NOMO-1 (cell line): ENCODE data around the gene PDS5B.

ENCODE experiments used
- DNase-seq, 2 experiments: peaks; one replicate each; lab custom pipeline; 2025; ENCODE audit not compliant: unreplicated experiment in 2 of 2; lab: John Stamatoyannopoulos, UW

PDS5B gene

DNA sequence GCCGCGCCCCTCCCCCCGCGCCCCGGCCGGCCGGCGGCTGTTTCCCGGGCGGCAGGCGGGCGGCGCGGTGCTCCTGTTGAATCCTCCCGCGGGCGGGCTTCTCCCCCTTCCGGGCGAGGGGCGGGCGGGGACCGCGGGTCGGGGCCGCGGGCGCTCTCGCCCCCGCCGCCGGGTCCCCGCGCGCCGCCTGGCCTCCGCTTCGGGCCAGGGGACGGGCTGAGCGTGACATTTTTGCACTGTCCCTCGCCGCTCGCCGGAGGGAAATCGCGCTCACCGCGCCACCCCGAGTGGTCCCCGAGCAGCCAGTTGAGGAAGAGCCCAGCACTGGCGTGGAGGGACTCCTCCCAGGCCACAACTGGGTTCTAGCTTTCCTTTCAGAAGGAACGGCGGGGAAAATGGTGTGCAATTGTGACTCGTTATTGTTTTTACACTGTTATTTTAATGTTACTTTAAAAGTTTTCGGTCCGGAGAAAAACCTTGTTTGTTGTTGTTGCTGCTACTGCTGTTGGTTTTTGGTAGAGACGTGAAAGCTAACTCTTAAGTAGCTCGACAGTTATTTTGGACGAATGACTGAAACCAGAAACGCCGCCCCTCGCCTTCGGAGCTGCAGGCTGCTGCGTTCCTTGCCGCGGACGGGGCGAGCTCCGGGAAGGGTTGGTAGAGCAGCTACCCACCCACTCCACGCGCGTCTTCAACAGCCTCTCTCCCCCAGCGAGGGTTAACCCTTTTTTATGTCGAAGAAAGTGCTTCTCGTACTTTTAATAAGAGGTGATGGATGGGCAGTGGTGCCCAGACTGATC is 959 bp downstream of the PDS5B start:
- peak; percentile 66 to 76 for DNase-seq

DNA sequence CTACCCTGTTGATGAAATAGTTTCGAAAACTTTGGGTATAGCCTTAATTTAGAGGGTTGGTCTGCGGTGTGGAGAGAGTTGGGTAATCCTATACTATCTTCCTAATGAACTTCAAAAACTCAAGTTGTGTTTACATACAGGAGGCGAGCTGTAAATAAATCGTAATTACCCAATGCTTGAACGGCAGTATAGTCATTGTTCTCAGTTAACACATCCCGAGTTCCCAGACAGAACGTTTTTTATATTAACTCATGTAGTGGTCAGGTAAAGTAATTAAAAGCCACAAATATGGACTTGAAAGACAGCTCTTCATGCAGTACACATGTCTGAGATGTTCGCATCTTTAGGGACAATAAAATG is 1.5 kb downstream of the PDS5B start:
- DNase-seq, result peak in 1 of 2 experiments; percentile 76

DNA sequence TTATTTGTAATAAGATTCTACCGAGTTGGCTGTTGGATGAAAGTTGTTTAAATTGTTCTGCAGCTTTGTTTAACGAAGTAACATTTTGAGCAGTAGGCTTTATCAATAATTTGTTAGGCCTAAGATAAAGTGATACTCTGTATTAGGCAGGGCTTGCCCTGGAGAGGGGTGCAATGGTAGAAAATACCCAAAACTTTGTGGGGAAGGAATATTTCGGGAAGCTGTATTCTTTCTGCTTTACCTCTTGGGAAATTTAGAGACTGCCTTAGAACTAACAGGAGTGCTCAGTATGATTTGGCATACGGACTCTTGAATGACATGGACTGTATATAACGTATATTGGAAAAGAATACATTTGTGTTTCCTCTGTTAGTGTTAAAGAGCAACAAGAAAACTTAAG is 2.5 kb downstream of the PDS5B start:
- DNase-seq, result no peak

DNA sequence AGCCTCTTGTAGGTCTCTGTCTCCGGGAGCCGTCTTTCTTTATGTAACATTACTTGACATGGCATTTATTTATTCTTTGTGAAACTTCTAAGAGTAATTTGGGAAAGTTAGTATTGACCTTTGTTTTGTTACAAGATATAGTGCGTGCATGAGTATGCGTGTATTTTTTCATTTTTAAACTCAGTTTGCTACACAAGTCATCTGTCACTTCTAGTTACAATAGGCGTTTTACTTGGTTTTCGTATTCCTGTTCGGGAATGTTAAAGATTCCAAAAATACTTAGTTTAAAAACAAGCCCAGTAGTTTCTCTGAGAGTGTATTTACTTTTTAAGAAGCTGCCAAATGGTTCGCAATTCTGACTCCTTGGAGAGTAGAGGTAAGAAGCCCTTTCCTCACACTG is 3.2 kb downstream of the PDS5B start:
- DNase-seq, result no peak

DNA sequence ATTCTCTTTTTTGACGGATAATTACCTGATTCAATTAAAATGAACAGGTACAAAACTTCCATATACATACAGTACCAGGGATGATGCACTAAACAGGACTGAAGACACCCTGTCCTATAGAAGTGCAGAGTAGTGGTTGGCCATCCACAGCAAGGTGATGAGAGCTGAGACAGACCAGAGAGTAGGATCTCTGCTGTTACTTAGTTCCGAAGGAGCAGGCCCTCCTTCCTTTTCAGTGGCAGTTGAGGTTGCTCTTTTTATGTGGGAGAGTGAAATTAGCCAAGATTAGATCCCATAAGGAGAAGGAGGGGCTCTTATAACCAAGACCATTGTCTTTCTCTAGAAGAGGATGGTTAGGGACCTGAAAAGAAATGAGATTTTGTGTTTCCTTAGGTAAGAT is 4.0 kb downstream of the PDS5B start:
- DNase-seq, result no peak

DNA sequence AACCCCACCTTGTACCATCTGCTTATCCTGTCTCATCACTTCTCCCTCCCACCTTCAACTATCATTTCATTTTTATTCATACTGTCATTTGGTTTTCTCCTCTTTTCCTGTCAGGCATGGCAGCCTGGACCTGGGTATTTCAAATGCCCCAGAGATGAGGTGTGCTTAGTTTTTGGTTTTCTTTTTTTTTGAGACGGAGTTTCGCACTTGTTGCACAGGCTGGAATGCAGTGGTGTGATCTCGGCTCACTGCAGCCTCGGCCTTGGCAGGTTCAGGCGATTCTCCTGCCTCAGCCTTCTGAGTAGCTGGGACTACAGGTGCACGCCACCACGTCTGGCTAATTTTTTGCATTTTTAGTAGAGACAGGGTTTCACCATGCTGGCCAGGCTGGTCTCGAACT is 5.8 kb downstream of the PDS5B start:
- DNase-seq, result no peak

DNA sequence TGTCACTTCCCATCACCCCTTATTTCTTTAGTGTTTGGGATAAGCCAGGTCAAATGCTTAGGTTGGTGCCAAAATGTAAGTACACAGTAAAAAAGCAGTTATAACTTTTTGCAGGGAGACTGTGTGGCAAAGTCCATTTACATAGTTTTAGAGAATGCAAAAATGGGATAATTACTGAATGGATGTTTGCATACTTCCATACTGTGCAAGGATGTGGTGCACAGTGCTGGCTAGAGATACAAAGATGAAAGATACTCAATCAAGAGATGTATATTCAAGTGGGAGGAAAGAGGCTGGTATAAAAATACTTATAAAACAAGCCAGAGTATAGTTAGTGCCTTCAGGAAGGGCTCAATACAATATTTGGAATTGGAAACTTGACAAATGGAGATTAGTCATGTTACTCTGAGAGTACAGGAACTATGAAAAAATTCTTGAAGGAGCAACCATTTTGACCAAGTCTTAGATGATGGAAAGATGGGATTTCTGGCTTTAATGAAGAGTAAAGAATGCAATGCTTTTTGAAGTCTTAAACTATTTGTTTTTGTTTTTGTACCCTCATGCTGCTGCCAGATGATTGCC is 8.0 kb downstream of the PDS5B start:
- no peak for DNase-seq

DNA sequence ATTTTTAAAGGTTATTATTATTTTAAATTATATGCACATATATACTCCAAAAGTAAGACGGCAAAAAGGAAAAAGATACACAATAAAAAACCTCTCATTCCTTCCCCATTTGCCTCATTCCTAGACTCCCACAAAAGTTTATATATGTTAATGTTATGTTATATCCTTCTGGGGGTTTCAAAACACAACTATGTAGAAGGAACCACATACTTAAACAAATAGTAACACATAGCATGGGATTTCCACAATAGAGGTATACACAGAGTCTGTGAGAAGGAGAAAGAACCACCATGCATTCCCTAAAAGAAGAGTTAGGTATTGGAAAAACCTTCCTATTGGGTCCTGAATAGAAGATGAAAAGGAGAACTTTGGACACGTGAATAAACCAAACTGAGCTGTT is 9.1 kb downstream of the PDS5B start:
- no peak for DNase-seq

DNA sequence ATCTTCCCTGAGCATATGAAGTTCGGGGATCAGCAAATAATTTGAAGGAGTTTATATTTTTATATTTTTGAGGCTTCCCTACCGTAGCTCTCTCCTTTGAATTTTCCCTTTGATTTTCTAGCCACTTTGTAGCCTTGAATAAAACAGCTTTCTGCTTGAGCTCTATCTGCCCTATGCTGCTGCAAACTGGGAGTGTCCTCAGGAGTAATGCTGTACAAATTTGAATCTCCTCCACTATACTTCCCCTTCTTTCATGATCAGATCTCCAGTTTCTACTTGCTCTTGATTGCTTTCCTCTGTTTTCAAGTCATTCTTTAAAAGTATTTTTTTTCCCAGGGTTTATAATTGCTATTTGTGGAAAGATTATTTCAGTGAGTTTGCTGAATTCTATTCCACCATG is 14.6 kb downstream of the PDS5B start:
- peak; percentile 23 to 68 for DNase-seq

DNA sequence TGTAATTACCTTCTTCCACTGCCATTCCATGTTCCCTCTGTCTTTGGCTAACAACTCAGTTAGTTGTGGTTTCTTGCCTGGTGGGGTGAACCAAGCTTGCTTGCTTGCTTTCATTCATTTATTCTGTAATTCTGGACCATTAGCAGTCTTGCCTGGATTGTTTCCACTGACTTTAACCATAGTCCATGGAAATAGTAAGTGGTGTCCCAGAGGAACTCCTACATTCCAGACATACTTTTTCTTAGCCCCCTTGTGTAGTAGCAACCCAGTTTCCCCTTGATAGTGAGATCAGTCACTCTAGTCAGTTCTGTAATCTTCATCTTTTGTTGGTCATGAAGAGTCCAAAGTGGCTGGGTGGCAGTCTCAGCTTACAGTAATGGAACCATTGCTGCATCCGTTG is 23.2 kb downstream of the PDS5B start:
- no peak for DNase-seq

DNA sequence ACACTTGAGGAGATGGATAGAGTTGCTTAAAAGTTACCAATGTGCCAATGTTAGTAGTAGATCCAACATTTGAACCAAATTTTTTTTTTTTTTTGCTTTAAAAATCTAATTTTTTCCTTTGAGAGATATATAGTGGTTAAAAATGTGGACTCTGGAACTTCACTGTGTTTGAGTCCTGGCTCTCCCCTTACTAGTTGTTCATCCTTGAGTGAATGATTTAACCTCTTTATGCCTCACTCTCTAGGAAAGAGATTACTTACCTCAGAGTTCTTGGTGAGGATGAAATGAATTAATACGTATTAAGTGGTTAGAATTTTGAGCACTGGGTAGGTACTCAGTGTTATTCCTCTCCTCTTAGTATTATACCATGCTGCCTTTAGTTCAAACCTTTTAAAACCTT is 24.3 kb downstream of the PDS5B start:
- no peak for DNase-seq

DNA sequence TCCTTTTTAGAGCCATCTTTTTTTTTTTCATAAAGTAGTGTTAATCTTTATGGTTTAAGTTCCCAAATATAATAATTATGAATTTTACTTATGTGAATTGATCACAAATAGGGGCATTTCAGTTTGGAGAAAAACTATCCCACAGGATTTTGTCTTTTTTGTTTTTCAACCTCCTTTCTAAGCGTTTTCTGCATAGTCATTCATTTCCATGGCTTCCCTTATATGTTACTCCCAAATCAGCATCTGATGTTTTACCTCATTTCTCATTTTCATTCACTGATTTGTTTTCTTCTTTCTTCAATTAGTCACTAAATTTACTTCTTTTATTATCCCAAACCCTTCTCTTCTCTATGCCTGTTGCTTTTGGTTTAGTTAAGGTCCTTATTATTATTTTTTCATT is 24.7 kb downstream of the PDS5B start:
- no peak for DNase-seq

DNA sequence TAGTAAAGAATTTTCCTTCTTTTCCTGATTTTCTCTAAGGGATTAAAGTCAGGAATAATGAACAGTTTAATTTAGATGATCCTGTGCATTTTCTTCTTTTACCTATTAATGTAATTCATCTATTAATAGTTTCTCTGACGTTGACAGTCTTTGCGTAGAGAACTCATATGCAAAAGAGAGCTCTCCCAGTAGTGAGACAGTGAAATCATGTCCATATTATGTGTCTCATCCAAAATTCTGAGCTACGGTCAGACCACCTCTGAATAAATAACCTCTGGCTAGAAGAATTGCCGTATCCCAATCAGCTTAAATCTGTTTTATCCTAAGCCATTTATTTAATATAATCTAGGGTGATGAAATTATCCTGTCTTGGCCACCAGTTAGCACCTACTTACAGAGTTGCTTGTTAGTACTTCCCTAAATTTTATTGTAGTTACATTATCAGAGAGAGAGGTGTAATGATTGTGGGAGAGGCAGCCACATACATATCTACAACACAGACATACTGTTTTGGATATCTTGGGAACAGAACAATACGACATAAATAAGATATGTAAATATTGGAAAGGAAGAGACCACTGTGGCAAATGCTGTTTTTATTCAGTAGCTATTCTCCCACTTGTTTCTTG is 30.7 kb downstream of the PDS5B start:
- no peak for DNase-seq

DNA sequence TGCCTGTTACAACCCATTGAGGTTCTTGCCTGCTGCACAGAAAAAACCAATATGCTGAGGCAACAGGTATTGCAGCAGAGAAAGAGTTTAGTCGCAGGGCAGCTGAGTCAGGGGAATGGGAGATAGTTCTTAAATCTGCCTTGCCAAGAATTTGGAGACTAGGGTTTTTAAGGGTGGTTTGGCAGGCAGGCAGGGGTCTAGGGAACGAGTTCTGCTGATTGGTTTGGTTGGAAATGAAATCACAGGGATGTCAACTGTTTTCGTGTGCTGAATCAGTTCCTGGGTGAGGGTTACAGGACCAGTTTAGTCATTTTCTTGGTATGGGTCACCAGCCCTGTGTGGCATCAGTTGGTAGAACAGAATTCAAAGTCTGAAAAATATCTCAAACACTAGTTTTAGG is 36.6 kb downstream of the PDS5B start:
- no peak for DNase-seq

DNA sequence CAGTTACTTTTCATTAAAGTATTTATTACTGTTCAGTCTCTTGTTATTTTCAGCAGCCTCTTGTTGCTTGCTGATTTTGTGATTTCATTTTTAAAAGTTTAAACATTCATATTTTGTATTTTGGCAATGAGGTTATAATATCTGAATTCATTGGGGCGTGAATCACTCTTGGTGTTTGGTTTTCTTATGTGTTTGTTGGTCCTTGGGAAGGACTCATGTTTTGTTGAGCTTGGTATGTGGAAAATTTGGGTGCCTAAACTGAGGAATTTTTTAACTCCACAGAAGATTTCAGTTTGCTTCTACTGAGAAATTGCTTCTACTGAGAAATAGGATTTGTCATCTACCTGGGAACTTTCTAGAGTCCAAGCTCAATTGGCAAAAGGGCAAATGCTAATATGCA is 38.2 kb downstream of the PDS5B start:
- no peak for DNase-seq

DNA sequence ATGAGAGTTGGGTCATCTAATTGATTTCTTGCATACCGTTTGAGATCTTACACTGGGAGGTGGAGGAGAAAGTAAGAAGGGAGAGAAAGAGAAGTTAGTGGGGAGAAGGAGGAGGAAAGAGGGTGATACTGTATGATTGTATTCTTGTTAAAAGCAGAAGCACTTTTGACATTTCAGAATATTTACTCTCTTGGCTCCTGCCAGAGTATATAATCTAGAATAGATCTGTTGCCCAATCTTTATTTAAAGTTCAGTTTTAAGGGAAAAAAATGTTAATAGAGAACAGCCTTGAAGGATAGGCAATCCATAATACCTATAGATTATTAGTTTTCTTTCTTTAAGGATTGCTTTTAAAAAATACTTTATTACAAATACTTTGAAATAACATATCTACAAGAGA is 41.5 kb downstream of the PDS5B start:
- peak in 1 of 2 experiments; percentile 38 for DNase-seq

DNA sequence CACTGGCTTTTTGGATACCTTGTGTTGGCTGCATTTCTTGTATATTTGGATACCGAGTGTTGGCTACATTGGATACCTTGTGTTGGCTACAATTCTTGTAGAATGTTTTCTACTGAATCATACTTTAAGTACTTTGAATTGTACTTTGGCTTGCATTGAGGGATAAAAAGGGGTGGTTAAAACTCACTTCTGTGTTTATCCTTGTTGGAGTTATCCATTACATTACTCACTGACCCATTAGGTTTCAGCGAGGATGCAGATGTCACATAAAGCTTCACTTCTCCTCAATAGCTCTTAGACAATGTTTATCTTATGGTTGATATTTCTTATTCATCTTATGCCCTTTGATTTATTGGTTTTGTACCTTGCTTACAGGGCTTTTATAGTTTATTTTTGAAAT is 43.1 kb downstream of the PDS5B start:
- DNase-seq, result no peak

DNA sequence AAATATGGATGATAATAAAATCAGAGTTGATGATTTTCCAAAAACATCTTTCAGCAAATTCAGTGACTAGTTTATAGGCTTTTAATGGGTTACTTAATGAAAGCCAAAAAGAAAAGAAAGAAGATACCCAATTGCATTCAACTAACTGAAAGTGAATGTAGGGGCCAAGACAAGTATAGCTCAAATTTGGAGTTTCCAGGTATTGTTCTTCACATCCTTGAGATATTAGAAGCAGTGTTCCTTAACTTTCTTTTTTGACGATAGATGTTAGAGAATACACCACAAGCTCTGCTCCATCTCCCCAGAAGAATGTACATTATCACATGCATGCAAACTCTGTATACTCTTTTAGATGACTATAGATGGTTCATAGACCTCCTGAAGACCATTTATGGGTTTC is 43.6 kb downstream of the PDS5B start:
- no peak for DNase-seq

DNA sequence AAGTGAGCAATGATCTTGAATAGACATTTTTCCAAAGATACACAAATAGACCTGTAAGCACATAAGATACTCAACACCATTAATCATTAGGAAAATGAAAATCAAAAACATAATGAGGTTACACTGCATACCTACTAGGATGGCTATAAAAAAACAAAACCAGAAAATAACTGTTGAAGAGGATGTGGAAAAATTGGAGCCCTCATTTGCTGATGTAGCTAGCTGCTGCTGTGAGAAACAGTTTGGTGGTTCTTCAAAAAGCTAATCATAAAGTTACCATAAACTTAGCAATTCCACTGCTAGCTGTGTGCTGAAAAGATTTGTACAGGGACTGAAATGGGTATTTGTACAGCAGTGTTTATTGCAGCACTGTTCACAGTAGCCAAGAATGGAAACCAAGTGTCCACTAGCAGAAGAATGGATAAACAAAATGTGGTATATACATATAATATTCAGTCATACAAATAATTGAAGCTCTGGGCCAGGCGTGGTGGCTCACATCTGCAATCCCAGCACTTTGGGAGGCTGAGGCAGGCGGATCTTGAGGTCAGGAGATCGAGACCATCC is 46.2 kb downstream of the PDS5B start:
- DNase-seq, result no peak

DNA sequence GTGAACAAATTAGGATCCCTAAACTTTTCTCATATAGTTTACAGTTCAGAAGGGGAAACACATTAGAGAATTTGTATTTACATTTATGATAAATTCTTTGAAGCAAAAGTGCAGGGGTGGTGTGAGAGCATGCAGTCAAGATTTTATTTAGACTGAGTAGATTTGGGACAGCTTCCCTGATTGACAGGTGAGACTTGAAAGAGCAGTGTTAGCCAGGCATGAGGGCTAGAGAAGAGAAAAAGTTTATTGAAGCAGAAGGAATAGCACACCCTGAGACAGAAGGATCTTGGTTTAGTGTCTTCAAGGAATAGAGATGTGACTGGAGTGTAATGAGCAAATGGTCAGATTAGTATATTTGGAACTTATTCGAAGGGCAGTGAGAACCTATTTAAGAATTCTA is 50.5 kb downstream of the PDS5B start:
- DNase-seq, result no peak

DNA sequence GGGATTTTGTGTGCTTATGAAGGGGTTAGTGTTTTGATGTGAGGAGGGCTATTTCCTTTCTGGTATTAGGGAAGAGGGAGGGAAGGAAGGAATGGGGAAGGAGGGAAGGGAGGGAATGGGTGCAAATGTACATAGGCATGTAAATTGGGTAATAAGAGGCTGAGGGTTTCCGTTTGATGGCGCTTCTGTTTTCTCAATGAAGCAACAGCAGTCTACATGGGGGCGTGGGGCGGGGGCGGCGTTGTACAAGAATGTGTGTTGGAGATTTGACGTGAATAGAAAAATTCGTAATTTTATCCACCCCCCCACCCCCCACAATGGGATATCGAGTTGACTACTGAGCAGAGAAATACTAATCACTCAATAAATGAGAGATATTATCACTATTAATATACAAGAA is 52.5 kb downstream of the PDS5B start:
- no peak for DNase-seq

DNA sequence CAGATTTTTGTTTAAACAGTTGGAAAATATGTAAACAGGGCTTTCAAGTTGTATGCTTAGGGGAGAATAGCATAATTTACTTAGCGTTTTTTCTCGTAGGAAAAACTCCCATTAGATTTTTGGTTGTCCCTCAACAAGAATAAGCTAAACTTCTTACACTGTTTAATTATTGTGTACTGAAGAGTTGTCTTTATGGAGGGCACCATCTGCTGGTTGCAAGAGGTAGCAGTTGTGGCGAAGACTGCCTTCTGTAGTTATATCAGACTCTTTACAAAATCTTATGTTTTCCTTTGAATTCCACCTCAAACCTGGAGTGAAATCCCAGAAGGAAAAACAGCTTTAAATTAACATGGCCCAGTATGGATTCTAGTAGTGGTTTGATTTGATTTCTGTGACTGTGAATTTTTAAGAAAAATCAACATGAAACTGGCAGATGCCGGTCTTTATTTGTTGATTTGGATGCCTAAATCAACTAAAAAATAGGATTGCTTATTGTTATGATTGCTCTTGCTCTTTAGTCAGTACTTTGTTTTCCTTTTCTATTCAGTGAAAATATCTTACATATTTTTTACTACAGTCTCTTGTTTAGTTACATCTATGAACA is 53.4 kb downstream of the PDS5B start:
- peak; percentile 33 to 84 for DNase-seq
